Endothelial cell of umbilical vein (primary cell): ENCODE data around the gene RALA. TPM values are rescaled to one million over a fixed set of nuclear protein-coding genes. Genes with fewer than 3 reads are reported as not detected.
"Not testable (repeated sequence)": the region's sequence is repeated elsewhere in the genome, so short reads cannot be mapped to it uniquely, and the experiment has no call there.

ENCODE experiments used
- BruUV-seq: library from RNA; stranded (reverse); fragments of 400-500 nt; replicated peaks from 2 replicates; lab custom pipeline; 2021; lab: Mats Ljungman, UMichigan
- CTCF ChIA-PET: fragments of 300-600, 350-600 bp; sonication (Branson Sonifier 250); formaldehyde crosslinking; loops from one replicate; lab custom pipeline; 2021; ENCODE audit warnings: antibody characterized with exemption, inconsistent platforms; lab: Charles Lee
- POLR2A ChIA-PET: fragments of 300-600, 350-600 bp; sonication (Branson Sonifier 250); formaldehyde crosslinking; loops from one replicate; lab custom pipeline; 2021; ENCODE audit warnings: antibody characterized with exemption, inconsistent platforms; lab: Charles Lee
- DNase-seq: peaks from one replicate; pipeline ENCODE4 v3.0.0-alpha.2; 2011; ENCODE audit warnings: low read depth, low spot score
- FAIRE-seq: peaks from 2 replicates; lab custom pipeline; 2011; peaks lifted over from hg19 to GRCh38; lab: Jason Lieb, UNC
- H2AFZ ChIP-seq: 2 replicates; pipeline ENCODE4 v1.6.0; 2012; ENCODE audit warnings: low read depth, low read length, control low read depth, inconsistent platforms
- H3K27ac ChIP-seq: 2 replicates; pipeline ENCODE4 v1.5.1; 2011; ENCODE audit warnings: low read depth, mild to moderate bottlenecking, control low read depth, low read length, moderate library complexity; ENCODE audit not compliant: insufficient read depth
- H3K27me3 ChIP-seq, 2 experiments: 2 replicates each; pipeline versions ENCODE4 v1.6.0 to v1.6.1; 2011; ENCODE audit warnings: low read length in 2 of 2, mixed read lengths in 1 of 2; ENCODE audit not compliant: control insufficient read depth in 2 of 2, insufficient read depth in 2 of 2
- H3K36me3 ChIP-seq, 2 experiments: 2 replicates in 1 of 2; 3 replicates in 1 of 2; pipeline ENCODE4 v1.5.1; 2011; ENCODE audit warnings: low read length in 2 of 2, mild to moderate bottlenecking in 1 of 2, moderate library complexity in 1 of 2; ENCODE audit not compliant: control insufficient read depth in 2 of 2, insufficient read depth in 2 of 2; ENCODE audit errors: extremely low read depth in 1 of 2
- H3K4me1 ChIP-seq: 3 replicates; pipeline ENCODE4 v1.5.1; 2011; ENCODE audit warnings: mild to moderate bottlenecking, low read length; ENCODE audit not compliant: control insufficient read depth, insufficient read depth; ENCODE audit errors: extremely low read depth
- H3K4me2 ChIP-seq: 2 replicates; pipeline ENCODE4 v1.6.1; 2011; ENCODE audit warnings: low read length, control low read depth, mixed read lengths; ENCODE audit not compliant: insufficient read depth
- H3K4me3 ChIP-seq, 3 experiments: fragments of 200-600 bp in 1 of 3; sonication (generic), shearing (Covaris generic) in 1 of 3; replicated peaks in 1 of 3; 2 replicates each; pipeline ENCODE4 v1.5.1; 2011 to 2016; ENCODE audit warnings: control low read depth in 3 of 3, low read length in 3 of 3, mild to moderate bottlenecking in 2 of 3, inconsistent platforms in 1 of 3, low read depth in 1 of 3, moderate library complexity in 1 of 3; ENCODE audit not compliant: insufficient read depth in 1 of 3
- H3K79me2 ChIP-seq: 2 replicates; pipeline ENCODE4 v1.6.0; 2012; ENCODE audit warnings: low read length, inconsistent platforms; ENCODE audit not compliant: control insufficient read depth, insufficient read depth
- H3K9ac ChIP-seq: replicated peaks from 2 replicates; pipeline ENCODE3; 2011; ENCODE audit warnings: low read length, control low read depth; ENCODE audit not compliant: insufficient read depth; ENCODE audit errors: extremely low read depth
- H3K9me1 ChIP-seq: replicated peaks from 3 replicates; pipeline ENCODE4 v1.6.0; 2011; ENCODE audit warnings: mild to moderate bottlenecking, low read length; ENCODE audit not compliant: control insufficient read depth, insufficient read depth; ENCODE audit errors: extremely low read depth
- H3K9me3 ChIP-seq: replicated peaks from 2 replicates; pipeline ENCODE4 v1.5.1; 2012; ENCODE audit warnings: low read length, inconsistent platforms; ENCODE audit not compliant: control insufficient read depth, insufficient read depth
- H4K20me1 ChIP-seq: replicated peaks from 2 replicates; pipeline ENCODE3; 2011; ENCODE audit warnings: mild to moderate bottlenecking, low read length; ENCODE audit not compliant: control insufficient read depth, insufficient read depth; ENCODE audit errors: extremely low read depth
- EZH2 ChIP-seq: IDR thresholded peaks from 2 replicates; pipeline ENCODE4 v1.6.1; 2012; ENCODE audit warnings: borderline replicate concordance, low read depth, mild to moderate bottlenecking, moderate library complexity, low read length, inconsistent platforms; ENCODE audit not compliant: severe bottlenecking
- FOS ChIP-seq: IDR thresholded peaks from 2 replicates; pipeline ENCODE4 v1.6.1; 2011; ENCODE audit warnings: mild to moderate bottlenecking, low read length, moderate library complexity, borderline replicate concordance; ENCODE audit not compliant: insufficient read depth
- JUN ChIP-seq: IDR thresholded peaks from 2 replicates; pipeline ENCODE4 v1.6.1; 2011; ENCODE audit warnings: borderline replicate concordance, low read depth; ENCODE audit not compliant: insufficient read length, insufficient read depth
- MYC ChIP-seq: IDR thresholded peaks from one replicate; pipeline ENCODE4 v1.6.1; 2011; ENCODE audit warnings: mild to moderate bottlenecking, low read depth, low read length
- POLR2A ChIP-seq: IDR thresholded peaks from 2 replicates; pipeline ENCODE4 v1.6.1; 2012; ENCODE audit warnings: low read depth, mild to moderate bottlenecking, control low read depth, low read length
- dilution Hi-C: fragments of 300-500 bp; cut with MboI; formaldehyde crosslinking; loops from one replicate; pipeline ENCODE4 v1.15.0; 2019; ENCODE audit warnings: low sequenced_read_pairs; ENCODE audit not compliant: extremely low pct_ligation_motif_present
- intact Hi-C: fragments of 100-400 bp; cut with micrococcal nuclease; formaldehyde crosslinking; loops from one replicate; pipeline ENCODE4 v1.10.0; 2022
- polyA plus RNA-seq, 4 experiments: library from polyadenylated mRNA; depleted of rRNA in 3 of 4; stranded (reverse) in 3 of 4; unstranded in 1 of 4; fragments of >200 nt; gene quantifications; 2 replicates each; pipeline versions ENCODE4 v1.2.1 to v1.2.3, GENCODE V29; 2011 to 2012; ENCODE audit warnings: missing spikeins in 1 of 4
- total RNA-seq: library from RNA; stranded (reverse); gene quantifications from 2 replicates; pipeline ENCODE4 v1.2.3, GENCODE V29; 2021

RALA gene
- total and polyA plus RNA-seq, 2 donors (not counting 3 experiments of a cell fraction or from before 2014, with no cell fraction given) = 91.1 to 191 TPM

GRCh38 chr7:39691821-39692220, 68.4 kb downstream of the RALA start:
- Histone ChIP-seq H3K4me3 (no peak overlapping the region), H3K9ac (no peak overlapping the region), H2AFZ (no peak overlapping the region), H4K20me1 (peaks cover 5% of the 10 kb centered on the region), H3K79me2 (peaks cover 48% of the 10 kb centered on the region), H3K36me3 (peaks cover 26 to 38% of the 10 kb centered on the region in 2 experiments), H3K27me3 (no peaks in the 10 kb centered on the region), H3K27ac (no peak overlapping the region), H3K9me3 (no peaks in the 10 kb centered on the region), H3K9me1 (no peaks in the 10 kb centered on the region), H3K4me2 (no peak overlapping the region), H3K4me1 (peaks cover 35% of the 10 kb centered on the region)
- TF ChIP-seq FOS = peak; percentile 82
- peak; percentile 41 for TF ChIP-seq JUN
- no peak for TF ChIP-seq MYC
- TF ChIP-seq EZH2 = no peak
- no peak for TF ChIP-seq POLR2A
- dilution Hi-C loops = no loop called here
- FAIRE-seq (no peak), DNase-seq (peak; percentile 41)
- no TSS peak for BruUV-seq
- ChIA-PET CTCF (interaction anchor here (1.1 to 1.4 kb wide), 2 partner anchors 54 to 111 kb away, joined by 3 to 7 read pairs; no protein-coding TSS in a partner anchor), POLR2A (no interaction called here)
- intact Hi-C loops = no loop called here

- Histone ChIP-seq H3K36me3 (peaks cover 32 to 43% of the 10 kb centered on the region in 2 experiments), H3K79me2 (peaks cover 43% of the 10 kb centered on the region), H3K4me1 (peaks cover 28% of the 10 kb centered on the region)
- CTCF ChIA-PET, H3K4me2 ChIP-seq, H2AFZ ChIP-seq, H3K9ac ChIP-seq, H3K4me3 ChIP-seq, H3K27me3 ChIP-seq, BruUV-seq, dilution Hi-C loops, DNase-seq, H3K27ac ChIP-seq, FAIRE-seq, H3K9me1 ChIP-seq, H4K20me1 ChIP-seq, intact Hi-C loops, POLR2A ChIA-PET, H3K9me3 ChIP-seq: not testable (repeated sequence)
These were observed 69.7 kb downstream of the RALA start for GRCh38 chr7:39693086-39693485.
